HepG2 (cell line): ENCODE measurements around the gene SRSF2. TPM values are rescaled to one million over a fixed set of nuclear protein-coding genes. Genes with fewer than 3 reads are reported as not detected.
A peak's percentile ranks its signal among the peaks of the same experiment; 100 is the strongest.

Source experiments
- ADNP ChIP-seq: sonication (generic); formaldehyde crosslinking; IDR thresholded peaks from 2 replicates; pipeline ENCODE4 v1.4.0; 2020; ENCODE audit warnings: missing genetic modification reagents
- ARID3A ChIP-seq: IDR thresholded peaks from 2 replicates; pipeline ENCODE4 v1.6.1; 2012; ENCODE audit warnings: low read depth, low read length, improper control_type of control experiment
- ASH2L ChIP-seq: fragments of 300-600, 200-600 bp; sonication (generic); IDR thresholded peaks from 2 replicates; pipeline ENCODE4 v1.7.0; 2017; ENCODE audit warnings: low read depth, mild to moderate bottlenecking, moderate library complexity, mixed read lengths, low read length; ENCODE audit not compliant: insufficient read length
- CREM ChIP-seq, 2 experiments: sonication (generic) in 1 of 2; formaldehyde crosslinking in 1 of 2; IDR thresholded peaks; 2 replicates each; pipeline versions ENCODE4 v1.4.0 to v1.6.1; 2016 to 2020; ENCODE audit warnings: antibody characterized with exemption in 1 of 2, mild to moderate bottlenecking in 1 of 2, missing genetic modification reagents in 1 of 2
- EED ChIP-seq: sonication (generic); formaldehyde crosslinking; IDR thresholded peaks from 2 replicates; pipeline ENCODE4 v1.5.0; 2020; ENCODE audit warnings: mild to moderate bottlenecking, missing genetic modification reagents
- FOSL2 ChIP-seq: sonication (generic); formaldehyde crosslinking; IDR thresholded peaks from 2 replicates; pipeline ENCODE4 v1.4.0; 2020; ENCODE audit warnings: missing genetic modification reagents
- HNRNPH1 ChIP-seq: fragments of 200-400 bp; formaldehyde crosslinking; optimal IDR thresholded peaks from 2 replicates; pipeline ENCODE3; 2017; ENCODE audit warnings: mild to moderate bottlenecking, low read depth, low read length
- MYC ChIP-seq: sonication (generic); formaldehyde crosslinking; IDR thresholded peaks from 2 replicates; pipeline ENCODE4 v1.9.0; 2021; ENCODE audit warnings: missing genetic modification reagents, borderline replicate concordance
- NFE2 ChIP-seq: sonication (generic); formaldehyde crosslinking; IDR thresholded peaks from 2 replicates; pipeline ENCODE4 v1.4.0; 2020; ENCODE audit warnings: missing genetic modification reagents
- SIN3A ChIP-seq: IDR thresholded peaks from 2 replicates; pipeline ENCODE4 v1.6.1; 2011; ENCODE audit warnings: low read depth, mild to moderate bottlenecking, control low read depth, low read length, borderline replicate concordance
- SP1 ChIP-seq, 2 experiments: fragments of 450-650 bp in 1 of 2; sonication (generic) in 1 of 2; formaldehyde crosslinking in 1 of 2; IDR thresholded peaks; 2 replicates each; pipeline versions ENCODE4 v1.4.0 to v1.6.1; 2016 to 2020; ENCODE audit warnings: missing genetic modification reagents in 1 of 2
- SRSF9 ChIP-seq: fragments of 200-400 bp; formaldehyde crosslinking; IDR thresholded peaks from 2 replicates; pipeline ENCODE4 v1.6.1; 2018; ENCODE audit warnings: borderline replicate concordance, mild to moderate bottlenecking, low read depth, low read length; ENCODE audit not compliant: insufficient read depth, poor library complexity, severe bottlenecking
- TFDP2 ChIP-seq: sonication (generic); formaldehyde crosslinking; IDR thresholded peaks from 2 replicates; pipeline ENCODE4 v1.4.0; 2020; ENCODE audit warnings: missing genetic modification reagents
- ZHX1 ChIP-seq: sonication (generic); formaldehyde crosslinking; IDR thresholded peaks from 2 replicates; pipeline ENCODE4 v1.8.1; 2022; ENCODE audit warnings: low read depth, mild to moderate bottlenecking, missing genetic modification reagents
- ZNF10 ChIP-seq: sonication (generic); formaldehyde crosslinking; IDR thresholded peaks from 2 replicates; pipeline ENCODE4 v1.4.0; 2020; ENCODE audit warnings: mild to moderate bottlenecking, low read depth, missing genetic modification reagents, borderline replicate concordance
- ZNF281 ChIP-seq: sonication (generic); formaldehyde crosslinking; IDR thresholded peaks from 2 replicates; pipeline ENCODE4 v1.4.0; 2020; ENCODE audit warnings: missing genetic modification reagents, borderline replicate concordance
- ZNF605 ChIP-seq: sonication (generic); formaldehyde crosslinking; IDR thresholded peaks from 2 replicates; pipeline ENCODE4 v1.8.0; 2022; ENCODE audit warnings: mild to moderate bottlenecking, missing genetic modification reagents
- ZNF713 ChIP-seq: sonication (generic); formaldehyde crosslinking; IDR thresholded peaks from 2 replicates; pipeline ENCODE4 v1.4.0; 2020; ENCODE audit warnings: mild to moderate bottlenecking, missing genetic modification reagents
- ZSCAN22 ChIP-seq: sonication (generic); formaldehyde crosslinking; IDR thresholded peaks from 2 replicates; pipeline ENCODE4 v1.4.0; 2020; ENCODE audit warnings: mild to moderate bottlenecking, missing genetic modification reagents
- polyA plus RNA-seq, 8 experiments: library from polyadenylated mRNA; depleted of rRNA in 3 of 8; stranded (reverse) in 7 of 8; unstranded in 1 of 8; fragments of >200 nt; fragmentation: Illumina TruSeq in 4 of 8; extraction: Trizol in 4 of 8; gene quantifications; 2 replicates each; pipeline versions ENCODE4 v1.2.1 to v1.2.3, GENCODE V29; 2011 to 2016; ENCODE audit warnings: low read depth in 4 of 8, missing spikeins in 1 of 8, mixed read lengths in 1 of 8; ENCODE audit not compliant: insufficient read depth in 1 of 8
- total RNA-seq, 5 experiments: library from RNA; depleted of rRNA; stranded (reverse); fragments of >200 nt; fragmentation: Illumina TruSeq; extraction: Trizol; gene quantifications; 2 replicates each; pipeline ENCODE4 v1.2.3, GENCODE V29; 2016; ENCODE audit warnings: low read depth in 1 of 5

Gene SRSF2
- total and polyA plus RNA-seq, 2 of the 13 experiments (the other 11 are each of a cell fraction or from before 2014, with no cell fraction given): 306 to 319 TPM

- TF ChIP-seq ZNF605 (peak; percentile 74; the same call in 1 of the 2 replicates), ZNF713 (CRISPR knock-in tag) (0 out of 2 replicates have a peak, but pooled peaks have one; percentile 69), EED (CRISPR knock-in tag) (no peak; the same call in 1 of the 2 replicates), HNRNPH1 (no peak), ASH2L (peak; percentile 71), ARID3A (no peak), NFE2 (no peak), CREM (IDR thresholded peaks at IDR 0.05) (no peak), CREM (CRISPR knock-in tag; IDR thresholded peaks at IDR 0.05) (no peak), SRSF9 (no peak), ZNF281 (CRISPR knock-in tag) (no peak), ADNP (no peak), SP1 (IDR thresholded peaks at IDR 0.05) (no peak), SP1 (CRISPR knock-in tag; IDR thresholded peaks at IDR 0.05) (no peak), MYC (CRISPR knock-in tag) (peak; percentile 88), SIN3A (peak; percentile 54; the same call in 1 of the 2 replicates), ZSCAN22 (CRISPR knock-in tag) (no peak), TFDP2 (CRISPR knock-in tag) (peak; percentile 70), ZNF10 (CRISPR knock-in tag) (no peak), ZHX1 (no peak), FOSL2 (CRISPR knock-in tag) (no peak; the same call in 1 of the 2 replicates)
Observed at GRCh38 chr17:76726776-76727718, 10.1 kb downstream of the SRSF2 start, which contains the start of gene METTL23 (continued).
